Daoy (cell line): ENCODE measurements around the gene GFER. TPM values are rescaled to one million over a fixed set of nuclear protein-coding genes. Genes with fewer than 3 reads are reported as not detected.
A peak's percentile ranks its signal among the peaks of the same experiment; 100 is the strongest.

ENCODE experiments used
- DNase-seq: peaks from one replicate; pipeline ENCODE4 v3.0.0-alpha.2; 2015; ENCODE audit warnings: low read depth
- total RNA-seq: library from RNA; depleted of rRNA; stranded (reverse); fragments of >200 nt; shearing (Covaris generic); gene quantifications from 2 replicates; pipeline ENCODE4 v1.2.3, GENCODE V29; 2014

GFER gene
- total RNA-seq, 1 experiment from 2014 or later: 22.7 TPM

DNA sequence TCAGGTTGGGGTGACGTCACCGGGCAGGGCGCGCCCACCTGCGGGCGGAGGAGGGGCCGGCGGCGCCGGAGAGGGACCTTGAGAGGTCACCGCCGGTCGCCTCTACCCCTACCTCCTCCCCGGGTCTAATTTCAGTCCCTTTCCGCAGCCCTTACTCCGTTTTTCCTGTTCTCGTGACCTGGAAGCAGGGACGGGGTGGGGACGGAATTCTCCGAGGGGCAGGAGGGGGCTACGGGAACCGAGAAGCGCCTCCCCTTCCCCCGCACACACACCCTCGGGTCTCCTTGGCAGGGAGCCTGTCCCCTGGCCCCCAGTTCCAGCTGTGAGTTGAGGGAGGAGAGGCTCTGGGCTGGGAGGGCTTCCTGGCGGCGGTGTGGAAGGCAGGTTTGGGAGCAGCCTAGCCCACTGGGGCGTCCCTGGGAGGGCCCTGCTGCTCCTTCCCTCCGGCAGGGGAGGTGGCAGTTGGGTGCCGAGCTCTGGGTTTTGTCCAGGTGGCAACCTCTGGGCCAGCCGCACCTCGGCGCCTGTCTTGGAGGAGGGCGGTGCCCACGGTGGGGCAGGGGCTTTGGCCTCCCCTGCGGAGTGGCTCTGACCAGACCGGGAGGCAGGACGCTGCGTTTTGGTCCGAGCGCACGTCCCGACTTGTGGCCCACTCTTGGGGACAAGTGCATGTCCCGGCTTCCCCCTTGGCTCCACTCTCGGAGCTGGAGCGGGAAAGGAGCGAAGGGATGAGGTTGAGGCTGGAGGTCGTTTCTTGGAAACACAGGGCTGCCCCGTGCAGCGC lies 6.5 kb downstream of the GFER start:
- DNase-seq: peak; percentile 24

DNA sequence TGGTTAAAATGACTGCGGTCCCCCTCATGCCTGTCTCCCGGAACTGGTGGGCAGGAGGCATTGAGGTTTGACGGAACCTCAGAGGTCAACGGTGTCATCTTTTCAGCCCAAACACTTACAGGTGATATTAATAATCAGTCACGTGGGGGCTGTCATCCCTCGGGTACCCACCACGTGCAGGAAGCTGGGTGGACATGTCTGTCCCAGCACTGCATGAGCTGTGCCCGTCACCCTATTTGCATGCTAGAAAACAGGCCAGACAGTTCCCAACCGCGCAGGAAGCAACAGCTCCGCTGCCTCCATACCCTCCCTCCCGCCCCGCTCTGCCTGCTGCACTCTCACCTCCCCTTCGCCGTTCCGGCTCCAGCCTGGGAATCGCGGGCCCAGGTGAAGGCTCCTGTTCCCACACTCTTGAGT lies 7.2 kb downstream of the GFER start:
- DNase-seq: no peak

DNA sequence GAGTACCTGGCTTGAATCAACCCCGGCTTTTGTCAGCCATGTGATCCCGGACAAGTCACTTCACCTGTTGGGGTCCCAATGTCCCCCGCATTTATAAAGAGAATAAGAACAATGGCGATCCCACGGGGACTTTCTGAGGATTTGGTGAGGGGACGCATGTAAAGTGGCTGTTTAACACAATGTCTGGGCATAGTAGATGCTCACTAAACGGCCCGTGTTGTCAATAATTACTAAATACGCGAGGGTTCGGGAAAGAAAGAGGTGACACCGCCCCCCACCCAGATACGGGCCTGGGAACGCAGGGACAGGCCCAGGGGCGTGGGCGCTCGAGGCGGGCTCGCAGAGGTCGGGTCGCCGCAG lies 7.6 kb downstream of the GFER start:
- no peak for DNase-seq

DNA sequence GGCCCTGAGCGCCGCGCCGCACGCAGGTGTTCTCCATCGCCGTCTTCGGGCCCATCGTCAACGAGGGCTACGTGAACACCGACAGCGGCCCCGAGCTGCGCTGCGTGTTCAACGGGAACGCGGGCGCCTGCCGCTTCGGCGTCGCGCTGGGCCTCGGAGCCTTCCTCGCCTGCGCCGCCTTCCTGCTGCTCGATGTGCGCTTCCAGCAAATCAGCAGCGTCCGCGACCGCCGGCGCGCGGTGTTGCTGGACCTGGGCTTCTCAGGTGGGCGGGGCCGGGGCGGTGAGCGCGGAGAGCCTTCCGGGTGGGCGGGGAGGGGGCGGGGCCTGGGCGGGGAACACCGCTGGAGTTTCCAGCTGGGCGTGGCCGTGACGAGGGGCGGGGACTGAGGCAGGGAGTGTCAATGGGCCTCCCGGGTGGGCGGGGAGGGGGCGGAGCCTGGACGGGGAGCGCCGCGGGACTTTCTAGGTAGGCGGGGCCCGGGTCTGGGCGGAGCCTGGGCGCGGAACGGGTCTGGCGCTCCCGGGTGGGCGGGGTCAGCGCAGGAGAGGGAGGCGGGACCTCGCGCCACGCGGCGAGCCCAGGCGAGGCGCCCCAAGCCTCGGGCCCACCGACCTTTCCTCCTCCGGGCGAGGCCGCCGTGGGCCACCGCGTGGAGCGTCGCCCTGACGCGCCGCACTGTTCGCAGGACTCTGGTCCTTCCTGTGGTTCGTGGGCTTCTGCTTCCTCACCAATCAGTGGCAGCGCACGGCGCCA lies 8.1 kb downstream of the GFER start:
- DNase-seq: peak; percentile 87

DNA sequence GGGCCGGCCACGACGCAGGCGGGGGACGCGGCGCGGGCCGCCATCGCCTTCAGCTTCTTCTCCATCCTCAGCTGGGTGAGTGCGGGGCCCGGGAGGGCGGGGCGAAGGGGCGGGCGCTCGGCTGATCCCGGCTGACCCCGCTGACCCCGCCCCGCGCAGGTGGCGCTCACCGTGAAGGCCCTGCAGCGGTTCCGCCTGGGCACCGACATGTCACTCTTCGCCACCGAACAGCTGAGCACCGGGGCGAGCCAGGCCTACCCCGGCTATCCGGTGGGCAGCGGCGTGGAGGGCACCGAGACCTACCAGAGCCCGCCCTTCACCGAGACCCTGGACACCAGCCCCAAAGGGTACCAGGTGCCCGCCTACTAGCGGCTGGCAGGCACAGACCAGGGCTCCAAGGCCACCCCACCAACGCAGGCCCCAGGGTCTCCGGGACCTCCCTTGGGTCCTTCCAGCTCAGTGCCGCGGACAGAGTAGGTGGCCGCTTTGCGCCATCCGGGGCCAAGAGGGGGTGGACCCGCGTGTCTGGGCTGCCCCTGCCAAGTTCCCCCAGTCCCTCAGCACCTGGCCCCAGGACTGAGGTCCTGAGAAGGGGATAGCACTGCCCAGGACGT lies 8.8 kb downstream of the GFER start:
- no peak for DNase-seq

DNA sequence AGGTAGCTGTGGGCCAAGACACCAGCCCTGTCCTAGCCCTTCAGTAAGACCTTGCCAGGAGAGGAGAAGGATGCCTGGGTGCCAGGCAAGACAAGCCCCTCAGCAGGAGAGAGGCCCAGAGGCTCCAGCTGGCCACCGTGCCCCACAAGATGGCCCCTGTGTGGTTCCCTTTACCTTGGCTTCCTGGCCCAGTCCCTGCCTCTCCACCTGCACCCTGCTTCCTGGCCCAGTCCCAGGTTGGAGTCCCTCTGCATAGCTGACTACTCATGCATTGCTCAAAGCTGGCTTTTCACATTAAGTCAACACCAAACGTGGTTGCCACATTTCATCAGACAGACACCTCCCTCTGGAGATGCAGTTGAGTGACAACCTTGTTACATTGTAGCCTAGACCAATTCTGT lies 9.7 kb downstream of the GFER start:
- no peak for DNase-seq

DNA sequence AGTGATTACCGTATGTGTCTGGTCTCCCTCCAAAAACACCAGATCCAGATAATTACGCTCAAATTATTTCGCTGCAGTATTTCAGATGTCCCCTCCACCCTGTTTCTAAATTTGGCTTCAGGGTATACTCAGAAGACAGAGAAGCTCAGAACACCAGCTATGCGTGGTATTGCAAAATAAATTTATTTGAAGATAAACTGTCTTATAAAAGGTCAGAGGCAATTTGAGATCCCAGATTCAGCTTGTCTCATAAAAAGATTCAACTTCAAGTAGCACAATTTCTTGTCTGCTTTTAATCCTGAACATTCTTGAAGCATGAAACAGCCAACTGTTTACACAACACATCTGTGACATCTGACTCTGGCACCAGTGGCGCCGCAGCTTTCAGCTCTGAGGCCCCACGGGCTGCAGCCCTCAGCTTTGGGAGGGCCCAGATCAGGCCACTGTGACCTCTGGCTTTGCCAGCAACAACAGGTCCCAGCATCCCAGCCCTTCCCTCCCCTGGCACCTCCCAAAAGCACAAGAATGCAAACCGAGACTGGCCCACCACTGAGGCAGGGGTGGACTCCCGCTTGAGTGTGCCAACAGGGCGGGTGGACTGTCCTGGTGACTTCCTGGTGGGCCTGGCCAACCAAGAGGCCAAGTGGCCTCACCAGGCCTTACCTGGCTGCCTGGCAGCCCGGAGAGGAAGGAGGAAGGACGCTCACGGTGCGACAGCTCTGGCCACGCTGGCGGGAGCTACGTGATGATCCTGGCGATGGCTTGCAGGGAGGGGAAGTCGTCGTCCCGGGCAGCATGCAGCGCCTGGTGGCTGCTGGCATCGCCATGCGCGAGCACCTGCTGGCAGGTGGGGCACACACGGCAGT lies 13.7 kb downstream of the GFER start:
- no peak for DNase-seq

DNA sequence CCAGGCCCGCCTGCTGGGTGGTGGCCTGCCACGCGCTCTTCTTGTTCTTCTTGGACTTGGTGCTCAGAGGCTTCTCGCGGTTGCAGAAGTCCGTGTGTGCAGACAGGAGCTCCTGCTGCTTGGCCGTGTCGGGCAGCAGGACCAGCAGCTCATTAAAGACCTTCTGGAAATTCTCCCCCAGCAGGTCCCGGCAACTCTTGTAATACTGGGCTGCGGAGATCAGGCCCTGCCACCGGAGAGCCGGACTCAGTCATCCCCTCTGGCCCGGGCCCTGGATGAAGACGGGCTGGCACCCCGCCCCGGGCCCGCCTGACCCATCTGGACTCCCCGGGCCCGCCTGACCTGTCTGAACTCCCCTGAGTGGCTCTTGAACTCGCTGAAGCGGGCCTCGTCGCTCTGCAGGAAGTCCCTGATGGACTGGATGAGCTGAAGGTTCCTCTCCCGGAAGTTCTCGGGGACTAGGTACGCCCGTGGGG lies 14.4 kb downstream of the GFER start:
- DNase-seq: no peak

DNA sequence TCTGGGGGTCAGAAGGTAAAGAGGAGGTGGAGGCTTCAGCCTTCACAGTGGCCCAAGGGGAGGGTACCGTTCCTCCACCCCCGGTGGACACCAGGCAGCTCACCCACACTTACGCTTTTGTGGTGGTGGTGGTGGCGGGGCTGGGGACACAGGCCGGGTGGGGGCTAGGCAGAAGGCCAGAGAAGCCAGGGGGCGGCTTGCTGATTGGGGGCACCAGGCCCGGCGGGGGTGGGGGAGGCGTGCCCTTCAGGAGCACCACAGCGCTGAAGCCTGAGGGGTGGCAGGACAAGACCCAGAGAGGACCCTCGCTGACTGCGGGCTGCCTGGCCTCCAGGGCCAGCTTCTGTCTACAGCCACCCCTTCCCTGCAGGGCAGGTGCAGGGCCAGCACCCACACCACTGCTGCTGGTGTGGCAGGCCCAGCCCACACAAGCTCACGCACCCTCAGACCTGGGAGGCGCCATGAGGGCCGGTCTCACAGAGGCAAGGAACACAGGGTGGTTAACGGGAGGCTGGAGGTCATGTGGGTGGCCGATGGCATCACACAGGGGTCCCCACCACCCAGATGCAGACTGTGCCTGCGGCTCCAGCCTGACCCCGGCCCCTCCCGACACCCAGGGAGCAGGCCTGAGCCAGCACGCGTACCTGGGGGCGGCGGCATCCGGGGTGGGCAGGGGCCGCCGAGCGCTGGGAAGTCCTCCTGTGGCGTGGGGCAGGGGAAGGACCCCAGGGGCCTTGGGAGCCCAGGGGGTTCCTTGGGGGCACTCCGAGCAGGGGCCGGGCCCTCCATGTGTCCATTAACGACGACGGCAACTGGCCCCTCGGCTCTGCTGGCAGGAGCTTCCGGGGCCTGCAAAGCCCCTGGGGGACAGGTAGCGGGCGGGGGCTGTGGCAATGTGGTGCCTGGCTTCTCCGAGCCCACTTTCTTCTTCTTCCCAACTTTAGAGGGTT lies 15.1 kb downstream of the GFER start:
- DNase-seq: no peak

DNA sequence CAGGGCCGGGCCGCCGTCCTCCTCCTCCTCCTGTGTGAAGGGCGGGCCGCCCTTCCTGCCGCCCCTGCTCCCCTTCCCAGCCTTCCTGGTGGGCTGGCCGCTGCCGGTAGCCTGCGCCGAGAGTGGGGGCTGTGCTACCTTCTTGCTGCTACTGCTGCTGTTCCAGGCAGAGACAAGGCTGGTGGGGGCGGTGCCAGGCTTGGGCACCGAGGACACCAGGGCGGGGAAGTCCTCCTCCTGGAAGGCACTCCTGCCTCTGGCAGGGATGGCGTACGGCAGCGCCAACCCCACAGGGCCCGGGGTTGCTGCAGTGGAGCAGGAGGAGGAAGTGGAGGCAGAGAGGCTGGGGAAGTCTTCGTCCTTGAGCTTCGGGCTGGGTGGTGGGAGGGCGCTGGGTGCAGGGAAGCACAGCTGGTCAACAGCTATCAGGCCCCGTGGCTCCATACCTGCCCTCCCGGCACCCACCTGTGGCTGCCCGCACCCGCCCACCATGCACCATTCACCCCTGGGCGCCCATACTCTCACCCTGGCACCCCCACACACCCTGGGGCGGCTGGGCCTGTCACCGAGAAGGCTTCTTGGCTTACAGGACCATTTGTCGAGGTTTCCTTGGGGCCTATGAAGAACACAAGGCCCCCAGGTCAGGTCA lies 16.0 kb downstream of the GFER start:
- no peak for DNase-seq

DNA sequence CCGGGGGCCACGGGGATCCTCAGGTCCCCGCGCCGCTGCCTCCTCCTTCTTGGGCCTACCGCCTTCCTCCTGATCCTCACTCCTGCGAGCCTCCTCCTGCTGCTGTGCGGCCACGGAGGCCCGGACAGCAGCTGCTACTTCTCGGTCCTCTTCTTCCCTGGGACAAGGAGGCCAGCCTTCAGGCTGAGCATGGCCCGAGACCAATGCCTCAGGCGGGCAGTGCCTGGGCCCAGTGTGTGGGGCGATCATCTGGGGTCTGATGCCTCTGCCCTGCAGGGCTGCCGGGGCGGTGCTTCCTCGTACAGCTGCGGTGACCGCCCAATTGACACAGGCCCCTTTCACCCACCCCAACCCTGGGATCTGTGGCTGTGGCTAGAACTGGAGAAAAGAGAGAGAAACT lies 17.0 kb downstream of the GFER start:
- DNase-seq: no peak

DNA sequence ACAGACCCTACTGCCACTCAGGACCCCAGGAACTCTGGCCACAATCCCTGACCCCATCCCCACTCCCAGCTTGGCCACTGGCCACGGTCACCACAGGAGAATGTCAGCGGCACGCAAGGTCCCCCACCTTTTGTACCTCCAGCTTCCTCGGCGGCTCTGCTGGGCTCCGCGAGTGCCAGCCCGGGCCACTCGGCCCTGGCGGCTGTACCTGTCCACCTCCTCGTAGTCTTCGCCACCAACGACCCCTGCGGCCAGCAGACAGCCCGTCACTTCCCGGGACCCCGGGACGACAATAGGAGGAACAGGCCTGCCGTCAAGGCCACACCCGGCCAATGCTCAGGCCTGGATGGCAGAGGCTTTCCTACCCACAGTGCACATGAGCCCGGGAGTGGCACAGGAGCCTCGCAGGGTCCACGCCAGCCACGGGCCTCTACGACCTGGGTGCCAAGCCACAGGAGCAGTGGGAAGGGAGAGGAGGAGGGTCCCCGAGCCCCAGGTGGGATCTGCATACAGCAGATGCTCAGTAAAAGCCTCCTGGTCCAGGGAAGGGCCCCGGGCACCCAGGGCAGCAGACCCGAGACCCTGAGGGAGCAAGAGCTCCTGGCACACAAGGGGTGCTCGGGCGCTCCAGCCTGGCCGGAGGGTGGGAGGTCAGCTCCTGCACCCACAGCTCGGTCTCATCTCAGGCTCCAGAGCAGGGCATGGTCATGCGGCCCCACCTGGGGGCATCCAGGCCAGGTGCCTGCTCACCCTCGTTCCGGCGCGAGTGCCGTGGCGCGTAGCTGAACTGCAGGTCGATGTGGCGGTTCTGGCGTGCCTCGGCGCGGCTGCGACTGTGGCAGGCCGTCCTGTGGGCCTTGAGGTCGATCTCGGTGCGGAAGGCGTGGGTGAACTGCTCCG lies 17.7 kb downstream of the GFER start:
- no peak for DNase-seq

DNA sequence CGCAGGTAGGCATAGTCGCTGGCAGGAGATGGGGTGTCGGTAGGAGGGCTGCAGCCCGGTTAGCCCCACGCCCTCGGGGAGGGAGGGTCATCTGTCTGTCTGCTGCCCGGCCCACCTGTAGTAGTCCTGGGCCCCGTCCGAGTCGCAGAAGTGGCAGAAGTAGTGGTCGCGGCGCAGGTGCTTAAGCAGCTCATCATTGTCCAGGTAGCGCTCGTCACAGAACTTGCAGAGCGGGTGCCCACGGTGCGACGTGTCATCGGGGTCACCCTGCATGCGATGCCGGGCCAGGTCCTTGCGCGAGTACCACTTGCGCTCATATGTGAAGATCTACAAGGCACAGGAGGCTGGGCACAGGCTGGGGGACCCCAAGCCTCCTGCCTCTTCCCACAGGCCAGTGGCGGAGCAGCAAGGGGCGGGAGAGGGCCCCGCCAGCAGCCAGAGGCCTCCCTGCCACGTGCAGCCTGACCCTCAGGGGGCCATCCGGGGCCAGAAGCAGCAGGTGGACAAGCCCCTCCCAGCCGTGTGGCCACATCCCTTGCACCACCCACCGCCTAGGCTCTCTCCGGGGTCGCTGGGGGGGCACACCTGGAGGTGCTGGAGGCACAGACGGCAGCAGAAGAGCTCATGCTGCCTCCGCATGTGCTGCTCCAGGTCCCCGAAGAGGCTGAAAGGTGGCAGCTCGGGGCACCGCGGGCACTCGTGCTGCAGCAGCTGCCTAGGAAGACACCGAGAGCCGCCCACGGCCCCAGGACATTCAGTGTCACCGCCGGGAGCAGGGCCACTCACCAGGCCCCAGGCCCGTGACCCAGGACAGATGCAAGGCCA lies 18.6 kb downstream of the GFER start:
- no peak for DNase-seq

DNA sequence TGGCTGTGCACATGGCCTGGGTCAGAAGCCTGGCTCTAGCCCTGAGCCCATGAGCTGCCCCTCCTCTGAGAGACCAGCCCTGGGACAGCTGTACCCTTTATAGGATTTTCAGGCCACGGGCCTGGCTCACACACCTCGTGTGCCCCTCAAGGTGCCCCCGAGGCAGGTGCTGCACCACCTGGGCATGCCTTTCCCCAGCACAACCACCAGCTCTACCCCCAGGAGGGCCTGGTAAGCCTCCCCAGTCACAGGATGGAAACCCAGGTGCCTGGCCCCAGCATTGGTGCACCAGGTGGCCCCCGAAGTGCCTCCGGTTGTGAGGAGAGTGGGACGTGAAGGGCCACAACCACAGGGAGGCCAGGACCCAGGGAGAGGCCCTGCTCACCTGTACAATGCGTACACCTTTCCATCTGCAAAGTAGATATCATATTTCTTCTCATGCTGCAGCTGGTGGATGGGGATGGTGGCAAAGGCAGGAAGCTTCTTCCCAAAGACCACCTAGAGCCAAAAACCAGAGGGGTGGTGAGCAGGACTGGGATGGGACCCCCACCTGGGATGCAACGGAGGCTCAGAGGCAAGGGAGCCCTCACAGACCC lies 19.3 kb downstream of the GFER start:
- DNase-seq: no peak

DNA sequence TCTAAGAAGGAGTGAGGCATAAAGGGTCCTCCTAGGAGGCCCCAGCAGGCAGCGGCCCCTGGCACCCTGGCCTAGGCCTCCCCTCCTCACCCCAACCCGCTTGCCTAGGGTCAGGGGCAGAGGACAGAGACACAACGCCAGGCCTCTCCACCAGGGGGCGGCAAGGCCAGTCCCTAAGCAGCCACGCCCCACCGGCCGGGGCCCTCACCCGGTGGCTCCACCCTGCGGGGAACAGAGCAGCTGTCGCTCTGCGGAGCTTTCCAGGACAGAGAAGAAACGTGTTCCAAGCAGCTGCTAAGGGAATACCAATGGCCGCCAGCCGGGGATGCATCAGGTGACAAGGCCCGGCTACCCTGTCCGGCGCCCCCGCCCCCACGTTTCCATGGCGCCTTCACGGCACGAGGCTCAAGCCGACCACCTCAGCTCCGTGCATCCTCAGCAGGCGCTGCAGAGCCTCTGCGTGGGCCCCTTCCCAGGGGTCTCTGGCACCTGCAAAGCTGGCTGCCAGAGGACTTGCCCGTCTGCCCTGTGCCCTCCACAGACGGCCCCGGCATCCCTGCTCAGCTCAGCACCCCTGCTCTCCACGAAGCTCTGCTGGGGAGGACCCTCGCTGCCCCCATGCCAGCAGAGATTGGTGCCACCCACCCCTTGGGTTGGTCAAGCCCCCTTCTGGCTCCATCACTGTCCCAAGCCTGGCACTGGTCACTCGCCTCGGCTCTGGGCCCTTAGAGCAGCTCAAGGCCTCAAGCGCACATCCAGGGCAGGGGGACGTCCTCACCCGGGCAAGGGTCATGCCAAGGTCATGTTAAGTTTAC lies 20.0 kb downstream of the GFER start:
- DNase-seq: peak; percentile 89

DNA sequence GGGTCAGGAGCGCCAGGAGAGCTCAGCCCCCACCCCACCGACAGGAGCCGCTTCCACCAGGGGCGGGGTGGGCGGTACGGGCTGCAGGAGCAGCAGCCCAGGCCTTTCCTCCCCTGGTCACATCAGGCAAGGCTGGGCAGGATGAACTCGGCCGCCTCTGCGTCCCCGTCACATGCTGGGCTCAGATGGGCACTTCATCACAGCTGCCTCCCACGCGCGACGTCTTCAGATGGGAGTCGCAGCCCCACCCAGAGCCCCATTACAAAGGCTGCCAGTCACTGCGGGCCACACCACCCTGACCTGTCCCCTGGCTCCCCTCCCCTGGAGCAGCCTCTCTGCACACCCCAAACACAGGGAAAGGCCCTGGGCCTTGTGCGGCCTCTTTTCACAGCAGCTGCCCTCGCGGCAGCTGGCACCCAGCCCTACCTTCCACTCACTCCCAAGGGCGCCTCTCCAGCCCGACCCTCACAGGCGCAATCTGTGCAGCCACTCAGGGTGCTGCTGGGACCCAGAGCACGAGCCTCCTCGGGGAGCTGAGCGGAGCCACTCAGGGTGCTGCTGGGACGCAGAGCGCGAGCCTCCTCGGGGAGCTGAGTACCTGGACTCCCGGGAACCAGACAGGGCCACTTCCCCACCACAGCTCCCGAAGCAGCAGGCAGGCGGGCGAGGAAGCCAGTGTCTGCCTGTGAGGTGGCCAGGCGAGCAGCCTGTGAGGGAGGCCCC lies 21.0 kb downstream of the GFER start:
- DNase-seq: no peak
